Panc1 (cell line): ENCODE results near the gene PBOV1. TPM values are rescaled to one million over a fixed set of nuclear protein-coding genes. Genes with fewer than 3 reads are reported as not detected.

Source experiments
- ATAC-seq: fragments of 200-7000 bp; cut with Tn5 transposase; 2 replicates; pipeline ENCODE4 v1.9.1; 2020; ENCODE audit warnings: mild to moderate bottlenecking, moderate library complexity
- BruUV-seq: library from RNA; stranded (reverse); fragments of 400-500 nt; replicated peaks from 2 replicates; lab custom pipeline; 2021; lab: Mats Ljungman, UMichigan
- CTCF ChIA-PET: fragments of 300-600 bp; sonication (Branson Sonifier 250); formaldehyde crosslinking; loops from one replicate; lab custom pipeline; 2022; ENCODE audit warnings: antibody characterized with exemption; lab: Charles Lee
- POLR2A ChIA-PET: fragments of 300-600 bp; sonication (Branson Sonifier 250); formaldehyde crosslinking; loops from one replicate; lab custom pipeline; 2022; ENCODE audit warnings: antibody characterized with exemption; lab: Charles Lee
- DNase-seq: peaks from one replicate; pipeline ENCODE4 v3.0.0-alpha.2; 2010; ENCODE audit warnings: low read depth, low spot score
- H3K27ac ChIP-seq: 2 replicates; pipeline ENCODE4 v1.5.1; 2011; ENCODE audit warnings: mild to moderate bottlenecking, low read length, inconsistent platforms
- H3K27me3 ChIP-seq: fragments of 200-500 bp; sonication (Bioruptor generic); 2 replicates; pipeline ENCODE4 v1.6.0; 2014; ENCODE audit warnings: low read length, inconsistent platforms; ENCODE audit not compliant: control insufficient read depth, insufficient read depth
- H3K36me3 ChIP-seq: fragments of 200-500 bp; sonication (Bioruptor generic); 2 replicates; pipeline ENCODE4 v1.5.1; 2014; ENCODE audit warnings: inconsistent platforms, mild to moderate bottlenecking, low read length, moderate library complexity; ENCODE audit not compliant: control insufficient read depth, insufficient read depth
- H3K4me1 ChIP-seq: 2 replicates; pipeline ENCODE4 v1.5.1; 2011; ENCODE audit warnings: inconsistent platforms, mild to moderate bottlenecking, low read length, moderate library complexity; ENCODE audit not compliant: control insufficient read depth, insufficient read depth
- H3K4me3 ChIP-seq, 2 experiments: 2 replicates each; pipeline ENCODE4 v1.5.1; 2011 to 2012; ENCODE audit warnings: low read depth in 2 of 2, low read length in 2 of 2, mild to moderate bottlenecking in 2 of 2, inconsistent platforms in 1 of 2, moderate library complexity in 1 of 2
- H3K9me3 ChIP-seq: fragments of 200-500 bp; sonication (Bioruptor generic); 2 replicates; pipeline ENCODE4 v1.5.1; 2014; ENCODE audit warnings: low read depth, mild to moderate bottlenecking, inconsistent platforms, low read length, moderate library complexity; ENCODE audit not compliant: control insufficient read depth, insufficient read depth
- POLR2AphosphoS5 ChIP-seq: IDR thresholded peaks from 2 replicates; pipeline ENCODE4 v1.6.1; 2012; ENCODE audit warnings: mild to moderate bottlenecking, low read depth, low read length, moderate library complexity
- SIN3A ChIP-seq: IDR thresholded peaks from 2 replicates; pipeline ENCODE4 v1.6.1; 2012; ENCODE audit warnings: low read depth, mild to moderate bottlenecking, low read length, moderate library complexity, borderline replicate concordance; ENCODE audit not compliant: insufficient read depth
- TCF7L2 ChIP-seq: IDR thresholded peaks from 2 replicates; pipeline ENCODE4 v1.6.1; 2011; ENCODE audit warnings: mild to moderate bottlenecking, low read depth, low read length, inconsistent platforms
- in situ Hi-C: cut with HindIII; loops from 2 replicates; pipeline ENCODE4 v1.10.0; 2016; ENCODE audit warnings: low sequenced_read_pairs, low pct_unique_long_range_greater_than_20kb
- intact Hi-C: fragments of 100-400 bp; cut with micrococcal nuclease; formaldehyde crosslinking; loops from one replicate; pipeline ENCODE4 v1.10.0; 2022; ENCODE audit not compliant: unreplicated experiment
- total RNA-seq: library from RNA; stranded (reverse); gene quantifications from one replicate; pipeline ENCODE4 v1.2.1, GENCODE V29; 2021; ENCODE audit not compliant: unreplicated experiment
- TF ChIP-seq, protein P1 (sequence below), 2 experiments: IDR thresholded peaks; 2 replicates each; pipeline ENCODE4 v1.6.1; 2011 to 2012; ENCODE audit warnings: low read depth in 2 of 2, control low read depth in 1 of 2, low read length in 1 of 2, mild to moderate bottlenecking in 1 of 2, moderate library complexity in 1 of 2; ENCODE audit not compliant: insufficient read depth in 1 of 2
- TF ChIP-seq, protein P2 (sequence below): fragments of 450-650 bp; IDR thresholded peaks from 2 replicates; pipeline ENCODE4 v1.5.1; 2017; ENCODE audit warnings: mild to moderate bottlenecking

The PBOV1 gene
- total RNA-seq, 1 experiment from 2014 or later = not detected

DNA sequence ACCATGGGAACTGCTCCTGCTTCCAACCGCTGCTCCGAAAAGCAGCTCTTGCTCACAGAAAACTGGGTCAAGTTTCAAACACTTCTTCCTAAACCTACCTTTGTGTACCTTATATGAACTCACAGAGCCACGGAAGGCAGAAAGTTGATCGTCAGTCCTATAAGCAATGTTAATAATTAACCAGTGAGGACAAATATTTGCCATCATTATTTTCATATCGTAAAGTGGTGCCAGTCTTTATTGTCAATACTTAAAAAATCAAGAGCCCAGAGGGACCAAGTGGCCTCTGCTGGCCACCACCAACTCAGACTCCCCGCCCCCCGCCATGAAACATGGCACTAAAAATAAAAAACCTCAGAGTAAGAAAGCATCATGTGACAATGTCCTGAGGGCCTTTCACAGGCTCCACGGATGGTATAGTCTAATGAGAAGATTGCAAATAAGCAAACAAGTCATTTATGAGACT, 9.1 kb upstream of the PBOV1 start:
- TF ChIP-seq, protein P1, sequence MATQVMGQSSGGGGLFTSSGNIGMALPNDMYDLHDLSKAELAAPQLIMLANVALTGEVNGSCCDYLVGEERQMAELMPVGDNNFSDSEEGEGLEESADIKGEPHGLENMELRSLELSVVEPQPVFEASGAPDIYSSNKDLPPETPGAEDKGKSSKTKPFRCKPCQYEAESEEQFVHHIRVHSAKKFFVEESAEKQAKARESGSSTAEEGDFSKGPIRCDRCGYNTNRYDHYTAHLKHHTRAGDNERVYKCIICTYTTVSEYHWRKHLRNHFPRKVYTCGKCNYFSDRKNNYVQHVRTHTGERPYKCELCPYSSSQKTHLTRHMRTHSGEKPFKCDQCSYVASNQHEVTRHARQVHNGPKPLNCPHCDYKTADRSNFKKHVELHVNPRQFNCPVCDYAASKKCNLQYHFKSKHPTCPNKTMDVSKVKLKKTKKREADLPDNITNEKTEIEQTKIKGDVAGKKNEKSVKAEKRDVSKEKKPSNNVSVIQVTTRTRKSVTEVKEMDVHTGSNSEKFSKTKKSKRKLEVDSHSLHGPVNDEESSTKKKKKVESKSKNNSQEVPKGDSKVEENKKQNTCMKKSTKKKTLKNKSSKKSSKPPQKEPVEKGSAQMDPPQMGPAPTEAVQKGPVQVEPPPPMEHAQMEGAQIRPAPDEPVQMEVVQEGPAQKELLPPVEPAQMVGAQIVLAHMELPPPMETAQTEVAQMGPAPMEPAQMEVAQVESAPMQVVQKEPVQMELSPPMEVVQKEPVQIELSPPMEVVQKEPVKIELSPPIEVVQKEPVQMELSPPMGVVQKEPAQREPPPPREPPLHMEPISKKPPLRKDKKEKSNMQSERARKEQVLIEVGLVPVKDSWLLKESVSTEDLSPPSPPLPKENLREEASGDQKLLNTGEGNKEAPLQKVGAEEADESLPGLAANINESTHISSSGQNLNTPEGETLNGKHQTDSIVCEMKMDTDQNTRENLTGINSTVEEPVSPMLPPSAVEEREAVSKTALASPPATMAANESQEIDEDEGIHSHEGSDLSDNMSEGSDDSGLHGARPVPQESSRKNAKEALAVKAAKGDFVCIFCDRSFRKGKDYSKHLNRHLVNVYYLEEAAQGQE (IDR thresholded peaks at IDR 0.05; ENCODE audit: insufficient read depth in 1 of 2, low read depth in 2 of 2, low read length in 1 of 2) = no peak
- TF ChIP-seq, protein P2, sequence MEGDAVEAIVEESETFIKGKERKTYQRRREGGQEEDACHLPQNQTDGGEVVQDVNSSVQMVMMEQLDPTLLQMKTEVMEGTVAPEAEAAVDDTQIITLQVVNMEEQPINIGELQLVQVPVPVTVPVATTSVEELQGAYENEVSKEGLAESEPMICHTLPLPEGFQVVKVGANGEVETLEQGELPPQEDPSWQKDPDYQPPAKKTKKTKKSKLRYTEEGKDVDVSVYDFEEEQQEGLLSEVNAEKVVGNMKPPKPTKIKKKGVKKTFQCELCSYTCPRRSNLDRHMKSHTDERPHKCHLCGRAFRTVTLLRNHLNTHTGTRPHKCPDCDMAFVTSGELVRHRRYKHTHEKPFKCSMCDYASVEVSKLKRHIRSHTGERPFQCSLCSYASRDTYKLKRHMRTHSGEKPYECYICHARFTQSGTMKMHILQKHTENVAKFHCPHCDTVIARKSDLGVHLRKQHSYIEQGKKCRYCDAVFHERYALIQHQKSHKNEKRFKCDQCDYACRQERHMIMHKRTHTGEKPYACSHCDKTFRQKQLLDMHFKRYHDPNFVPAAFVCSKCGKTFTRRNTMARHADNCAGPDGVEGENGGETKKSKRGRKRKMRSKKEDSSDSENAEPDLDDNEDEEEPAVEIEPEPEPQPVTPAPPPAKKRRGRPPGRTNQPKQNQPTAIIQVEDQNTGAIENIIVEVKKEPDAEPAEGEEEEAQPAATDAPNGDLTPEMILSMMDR = no peak
- no peak for TF ChIP-seq POLR2AphosphoS5
- no peak for TF ChIP-seq SIN3A
- no peak for TF ChIP-seq TCF7L2
- POLR2A ChIA-PET = no interaction called here
- H3K4me1 ChIP-seq = peaks cover 6% of the 10 kb centered on the region; the same call in 1 of the 2 replicates
- CTCF ChIA-PET = interaction anchor here (0.7 kb wide), 1 partner anchor 798 kb away, joined by 6 read pairs; no protein-coding TSS in a partner anchor
- intact Hi-C loops (no loop called here), in situ Hi-C loops (no loop called here)
- no peak overlapping the region for H3K4me3 ChIP-seq
- H3K27me3 ChIP-seq = no peaks in the 10 kb centered on the region
- no TSS peak for BruUV-seq
- no peak for ATAC-seq
- H3K36me3 ChIP-seq = no peaks in the 10 kb centered on the region
- DNase-seq = no peak
- H3K27ac ChIP-seq = no peak overlapping the region
- H3K9me3 ChIP-seq = no peaks in the 10 kb centered on the region

DNA sequence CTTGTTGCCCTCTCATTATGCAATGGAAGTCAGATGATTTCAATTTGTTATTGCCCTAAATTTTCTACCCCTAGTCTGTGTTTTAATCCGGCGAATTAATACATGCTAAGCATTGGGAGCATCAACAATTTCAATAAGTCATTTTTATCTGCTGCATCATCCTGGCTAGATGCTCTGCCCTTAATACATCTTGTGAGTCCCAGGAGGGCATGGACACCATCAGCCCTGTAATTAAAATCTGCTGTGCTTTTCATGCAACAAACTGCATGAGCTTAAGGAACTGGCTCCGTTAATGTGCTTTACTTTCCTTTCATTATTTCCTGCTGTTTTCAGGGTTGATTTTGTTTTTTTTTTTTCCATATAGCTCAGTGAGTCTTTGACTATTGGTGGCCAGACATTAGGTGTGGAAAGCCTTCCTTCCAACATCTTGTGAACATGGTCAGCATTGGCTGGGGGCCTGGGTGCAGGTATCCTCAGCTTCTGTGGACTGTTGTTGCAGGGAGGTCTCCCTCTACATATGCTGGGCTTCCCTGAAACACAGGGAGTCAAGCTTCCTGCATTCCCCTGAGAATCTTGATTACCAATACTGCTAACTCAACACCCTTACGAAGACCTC, 8.5 kb upstream of the PBOV1 start:
- ChIA-PET POLR2A (interaction anchor here (0.7 kb wide), 1 partner anchor 47 kb away, joined by 3 read pairs; no protein-coding TSS in a partner anchor), CTCF (interaction anchor here (0.7 kb wide), 1 partner anchor 797 kb away, joined by 6 read pairs; no protein-coding TSS in a partner anchor)
- in situ Hi-C loops = no loop called here
- no peak overlapping the region for H3K4me3 ChIP-seq
- no peaks in the 10 kb centered on the region for H3K27me3 ChIP-seq
- DNase-seq = no peak
- peaks cover 6% of the 10 kb centered on the region; the same call in 1 of the 2 replicates for H3K4me1 ChIP-seq
- TF ChIP-seq, protein P2 = no peak
- TF ChIP-seq POLR2AphosphoS5 (no peak), SIN3A (no peak), TCF7L2 (no peak)
- TF ChIP-seq, protein P1 (IDR thresholded peaks at IDR 0.05; ENCODE audit: insufficient read depth in 1 of 2, low read depth in 2 of 2, low read length in 1 of 2) = no peak
- no peak overlapping the region for H3K27ac ChIP-seq
- intact Hi-C loops = no loop called here
- H3K9me3 ChIP-seq = no peaks in the 10 kb centered on the region
- no peaks in the 10 kb centered on the region for H3K36me3 ChIP-seq
- no TSS peak for BruUV-seq
- no peak for ATAC-seq
